ENCODE results near the gene FOS.
"Not testable (repeated sequence)": the region's sequence is repeated elsewhere in the genome, so short reads cannot be mapped to it uniquely, and the experiment has no call there.

Gene FOS

GRCh38 chr14:75278422-75279152 is at the start of gene FOS:
Gene FOS, plus strand, starts transcription at chr14:75278828. Its CDS starts 155 bp downstream, at chr14:75278983.
- peak; percentile 89 for DNase-seq (ENCODE audit: low spot score)

- no peak for DNase-seq (ENCODE audit: low spot score)
Observed at GRCh38 chr14:75229661-75230139, 48.9 kb upstream of the FOS start.

GRCh38 chr14:75230140-75230792 is 48.4 kb upstream of the FOS start:
- DNase-seq (ENCODE audit: low spot score) = peak; percentile 55

- no peak for DNase-seq (ENCODE audit: low spot score)
Observed at GRCh38 chr14:75231320-75231719, 47.3 kb upstream of the FOS start.

GRCh38 chr14:75232191-75232590 is 46.4 kb upstream of the FOS start:
- DNase-seq (ENCODE audit: low spot score) = no peak

- DNase-seq (ENCODE audit: low spot score) = no peak
Observed at GRCh38 chr14:75232597-75232996, 46.0 kb upstream of the FOS start.

- DNase-seq (ENCODE audit: low spot score) = no peak
Observed at GRCh38 chr14:75234173-75235115, 44.2 kb upstream of the FOS start.

- DNase-seq (ENCODE audit: low spot score) = not testable (repeated sequence)
Observed at GRCh38 chr14:75235198-75235597, 43.4 kb upstream of the FOS start.

GRCh38 chr14:75236467-75236866 is 42.2 kb upstream of the FOS start:
- DNase-seq (ENCODE audit: low spot score) = no peak

GRCh38 chr14:75236901-75237419 is 41.7 kb upstream of the FOS start:
- DNase-seq (ENCODE audit: low spot score) = no peak

GRCh38 chr14:75238756-75239455 is 39.7 kb upstream of the FOS start:
- DNase-seq (ENCODE audit: low spot score) = no peak

- no peak for DNase-seq (ENCODE audit: low spot score)
Observed at GRCh38 chr14:75240781-75241180, 37.8 kb upstream of the FOS start.

- no peak for DNase-seq (ENCODE audit: low spot score)
Observed at GRCh38 chr14:75242546-75243273, 35.9 kb upstream of the FOS start.

GRCh38 chr14:75244121-75244520 is 34.5 kb upstream of the FOS start:
- DNase-seq (ENCODE audit: low spot score) = no peak

GRCh38 chr14:75246546-75247285 is 31.9 kb upstream of the FOS start:
- DNase-seq (ENCODE audit: low spot score) = no peak

- peak; percentile 88 for DNase-seq (ENCODE audit: low spot score)
Observed at GRCh38 chr14:75247286-75247922, 31.2 kb upstream of the FOS start.

- DNase-seq (ENCODE audit: low spot score) = no peak
Observed at GRCh38 chr14:75247939-75248338, 30.7 kb upstream of the FOS start.

- peak; percentile 95 for DNase-seq (ENCODE audit: low spot score)
Observed at GRCh38 chr14:75249251-75249957, 29.2 kb upstream of the FOS start.

GRCh38 chr14:75249958-75250336 is 28.7 kb upstream of the FOS start:
- no peak for DNase-seq (ENCODE audit: low spot score)

Measured in activated CD4-positive, alpha-beta T cell treated with anti-CD3 and anti-CD28 coated beads, Interleukin-2, Interleukin-4, amounts not matched to agents 100 ng/mL and 50 ng/mL, durations not matched to agents 16 hours and 8 hours (primary cell).